IMR-90 (cell line): Measurements from ENCODE around the gene RPL41. TPM values are rescaled to one million over a fixed set of nuclear protein-coding genes. Genes with fewer than 3 reads are reported as not detected.

Experiments used
- ATAC-seq: fragments of 200-7000 bp; cut with Tn5 transposase; 2 replicates; pipeline ENCODE4 v1.9.1; 2020; ENCODE audit warnings: low read depth, mild to moderate bottlenecking, moderate library complexity
- BruUV-seq: library from RNA; stranded (reverse); fragments of 400-500 nt; replicated peaks from 2 replicates; lab custom pipeline; 2021; lab: Mats Ljungman, UMichigan
- CTCF ChIA-PET: fragments of 300-600 bp; formaldehyde crosslinking; extraction: SDS; loops from one replicate; lab custom pipeline; 2021; ENCODE audit warnings: antibody characterized with exemption; lab: Yijun Ruan, JAX
- POLR2A ChIA-PET: fragments of 300-600 bp; sonication (Branson Sonifier 250); formaldehyde crosslinking; loops from one replicate; lab custom pipeline; 2022; ENCODE audit warnings: antibody characterized with exemption; ENCODE audit not compliant: unreplicated experiment; lab: Charles Lee
- DNase-seq: peaks from one replicate; pipeline ENCODE4 v3.0.0; 2013
- H2AFZ ChIP-seq: replicated peaks from 2 replicates; pipeline ENCODE3; 2013; ENCODE audit warnings: low read length, mild to moderate bottlenecking; ENCODE audit not compliant: poor library complexity
- H2AK5ac ChIP-seq: 2 replicates; pipeline ENCODE4 v1.6.1; 2013; ENCODE audit warnings: low read depth, low read length, inconsistent platforms
- H2AK9ac ChIP-seq: replicated peaks from 2 replicates; pipeline ENCODE3; 2013; ENCODE audit warnings: mild to moderate bottlenecking, low read depth, low read length, moderate library complexity; ENCODE audit not compliant: poor library complexity
- H2BK120ac ChIP-seq: 2 replicates; pipeline ENCODE4 v1.6.1; 2013; ENCODE audit warnings: low read depth, low read length, inconsistent platforms
- H2BK15ac ChIP-seq: 3 replicates; pipeline ENCODE4 v1.6.1; 2013; ENCODE audit warnings: low read depth, low read length, inconsistent platforms
- H2BK20ac ChIP-seq: 2 replicates; pipeline ENCODE4 v1.6.1; 2013; ENCODE audit warnings: low read depth, mild to moderate bottlenecking, inconsistent platforms, low read length, moderate library complexity
- H2BK5ac ChIP-seq: 2 replicates; pipeline ENCODE4 v1.6.1; 2013; ENCODE audit warnings: mild to moderate bottlenecking, low read depth, low read length, inconsistent platforms; ENCODE audit not compliant: poor library complexity, severe bottlenecking
- H3K14ac ChIP-seq: replicated peaks from 2 replicates; pipeline ENCODE4 v1.6.1; 2013; ENCODE audit warnings: low read depth, low read length, inconsistent platforms
- H3K18ac ChIP-seq: 2 replicates; pipeline ENCODE4 v1.6.1; 2013; ENCODE audit warnings: low read depth, low read length, control low read depth
- H3K23ac ChIP-seq: 2 replicates; pipeline ENCODE4 v1.6.1; 2013; ENCODE audit warnings: low read depth, low read length, inconsistent platforms
- H3K27ac ChIP-seq: 2 replicates; pipeline ENCODE4 v1.5.1; 2013; ENCODE audit warnings: mild to moderate bottlenecking, control low read depth, low read length; ENCODE audit not compliant: insufficient read depth
- H3K27me3 ChIP-seq: 2 replicates; pipeline ENCODE4 v1.6.1; 2013; ENCODE audit warnings: low read length; ENCODE audit not compliant: control insufficient read depth, insufficient read depth
- H3K36me3 ChIP-seq: 2 replicates; pipeline ENCODE4 v1.6.1; 2013; ENCODE audit warnings: low read length, mixed read lengths; ENCODE audit not compliant: control insufficient read depth, insufficient read depth
- H3K4ac ChIP-seq: 2 replicates; pipeline ENCODE4 v1.6.1; 2013; ENCODE audit warnings: low read depth, low read length, inconsistent platforms
- H3K4me1 ChIP-seq: 2 replicates; pipeline ENCODE4 v1.6.1; 2013; ENCODE audit warnings: low read length, mixed read lengths; ENCODE audit not compliant: control insufficient read depth, insufficient read depth
- H3K4me2 ChIP-seq: 2 replicates; pipeline ENCODE4 v1.6.1; 2013; ENCODE audit warnings: low read depth, mild to moderate bottlenecking, control low read depth, low read length, moderate library complexity
- H3K4me3 ChIP-seq: 2 replicates; pipeline ENCODE4 v1.5.1; 2013; ENCODE audit warnings: low read depth, mild to moderate bottlenecking, control low read depth, low read length, moderate library complexity; ENCODE audit not compliant: insufficient read depth
- H3K56ac ChIP-seq: 2 replicates; pipeline ENCODE4 v1.6.1; 2013; ENCODE audit warnings: low read length, inconsistent platforms; ENCODE audit not compliant: insufficient read depth; ENCODE audit errors: extremely low read depth
- H3K79me1 ChIP-seq, 2 experiments: 2 replicates each; pipeline ENCODE4 v1.6.1; 2013; ENCODE audit warnings: low read length in 2 of 2, inconsistent platforms in 1 of 2, low read depth in 1 of 2
- H3K9ac ChIP-seq: 2 replicates; pipeline ENCODE4 v1.6.1; 2013; ENCODE audit warnings: low read depth, low read length, control low read depth
- H3K9me1 ChIP-seq: 2 replicates; pipeline ENCODE4 v1.6.1; 2013; ENCODE audit warnings: low read length, inconsistent platforms; ENCODE audit not compliant: insufficient read depth
- H3K9me3 ChIP-seq: 2 replicates; pipeline ENCODE4 v1.6.1; 2013; ENCODE audit warnings: low read length; ENCODE audit not compliant: control insufficient read depth, insufficient read depth
- H4K20me1 ChIP-seq: 2 replicates; pipeline ENCODE4 v1.6.1; 2013; ENCODE audit warnings: low read length, inconsistent platforms; ENCODE audit not compliant: insufficient read depth
- H4K5ac ChIP-seq: 2 replicates; pipeline ENCODE4 v1.6.1; 2013; ENCODE audit warnings: mild to moderate bottlenecking, low read depth, low read length, control low read depth
- H4K8ac ChIP-seq, 2 experiments: 2 replicates each; pipeline ENCODE4 v1.6.1; 2013; ENCODE audit warnings: low read depth in 2 of 2, low read length in 2 of 2, control low read depth in 1 of 2, inconsistent platforms in 1 of 2
- H4K91ac ChIP-seq: 2 replicates; pipeline ENCODE4 v1.6.1; 2013; ENCODE audit warnings: low read depth, low read length, inconsistent platforms; ENCODE audit not compliant: insufficient read depth
- BHLHE40 ChIP-seq: fragments of 150-350 bp; IDR thresholded peaks from 2 replicates; pipeline ENCODE4 v1.6.1; 2016; ENCODE audit warnings: mild to moderate bottlenecking, low read depth, low read length
- CEBPB ChIP-seq: IDR thresholded peaks from 2 replicates; pipeline ENCODE4 v1.6.1; 2012; ENCODE audit warnings: low read depth, low read length, improper control_type of control experiment
- CHD1 ChIP-seq: IDR thresholded peaks from 2 replicates; pipeline ENCODE4 v1.6.1; 2012; ENCODE audit warnings: low read depth, low read length, improper control_type of control experiment
- CTCF ChIP-seq: conservative IDR thresholded peaks from 2 replicates; pipeline ENCODE4 v1.5.1; 2012; ENCODE audit warnings: mild to moderate bottlenecking, low read depth, low read length, improper control_type of control experiment
- FOS ChIP-seq: fragments of 150-350 bp; IDR thresholded peaks from 2 replicates; pipeline ENCODE4 v1.6.1; 2016; ENCODE audit warnings: low read depth, low read length
- MAFK ChIP-seq: IDR thresholded peaks from 2 replicates; pipeline ENCODE4 v1.6.1; 2012; ENCODE audit warnings: low read depth, low read length, improper control_type of control experiment
- MAZ ChIP-seq: IDR thresholded peaks from 2 replicates; pipeline ENCODE4 v1.6.1; 2012; ENCODE audit warnings: low read depth, mild to moderate bottlenecking, low read length, improper control_type of control experiment, moderate library complexity, borderline replicate concordance
- MXI1 ChIP-seq: IDR thresholded peaks from 2 replicates; pipeline ENCODE4 v1.6.1; 2012; ENCODE audit warnings: low read depth, mild to moderate bottlenecking, low read length, moderate library complexity, borderline replicate concordance
- NFE2L2 ChIP-seq: fragments of 150-350 bp; IDR thresholded peaks from 2 replicates; pipeline ENCODE4 v1.6.1; 2016; ENCODE audit warnings: low read depth, mild to moderate bottlenecking, low read length
- POLR2A ChIP-seq: IDR thresholded peaks from 2 replicates; pipeline ENCODE4 v1.6.1; 2012; ENCODE audit warnings: mild to moderate bottlenecking, low read depth, low read length
- RAD21 ChIP-seq: IDR thresholded peaks from 2 replicates; pipeline ENCODE4 v1.6.1; 2012; ENCODE audit warnings: low read length, improper control_type of control experiment
- RFX5 ChIP-seq: IDR thresholded peaks from 2 replicates; pipeline ENCODE4 v1.8.0; 2012; ENCODE audit warnings: low read depth, mild to moderate bottlenecking, low read length, moderate library complexity
- SMC3 ChIP-seq: fragments of 150-350 bp; IDR thresholded peaks from 2 replicates; pipeline ENCODE4 v1.6.1; 2016; ENCODE audit warnings: low read depth, mild to moderate bottlenecking, antibody characterized with exemption, low read length, moderate library complexity
- WGBS, 2 experiments: methylation state at CpG; one replicate each; pipeline versions ENCODE4 v1.1.5 to v1.1.7; 2013; ENCODE audit warnings: missing lambda C conversion rate in 2 of 2; ENCODE audit not compliant: insufficient read length in 1 of 2; ENCODE audit errors: extremely low coverage in 2 of 2; 5-methylcytosine and 5-hydroxymethylcytosine counted together
- dilution Hi-C: fragments of 300-500 bp; cut with HindIII; formaldehyde crosslinking; loops from one replicate; pipeline ENCODE4 v1.14.3; 2018; ENCODE audit warnings: low sequenced_read_pairs; ENCODE audit not compliant: unreplicated experiment
- in situ Hi-C: fragments of 300-500 bp; cut with MboI; formaldehyde crosslinking; loops from 3 replicates; pipeline ENCODE4 v1.14.3; 2019; ENCODE audit warnings: low sequenced_read_pairs, inconsistent platforms, mixed read lengths
- intact Hi-C: fragments of 100-400 bp; cut with micrococcal nuclease; formaldehyde crosslinking; loops from 2 replicates; pipeline ENCODE4 v1.10.0; 2022
- polyA plus RNA-seq, 3 experiments: library from polyadenylated mRNA; depleted of rRNA; stranded (reverse); fragments of >200 nt; gene quantifications; 2 replicates each; pipeline ENCODE4 v1.2.3, GENCODE V29; 2012; ENCODE audit warnings: low replicate concordance in 1 of 3
- total RNA-seq: library from RNA; depleted of rRNA; stranded (reverse); fragments of >200 nt; gene quantifications from 2 replicates; pipeline ENCODE4 v1.2.3, GENCODE V29; 2012

RPL41 gene
- total and polyA plus RNA-seq, 2 of the 4 experiments (the other 2 are of a cell fraction): 1,119 to 9,394 TPM

- dilution Hi-C loops (no loop called here), intact Hi-C loops (no loop called here), in situ Hi-C loops (no loop called here)
- WGBS, 2 experiments: 86% methylated on average over 2 of the region's 10 CpGs; no CpG with 5 or more reads in 1 of the 2 experiments
- Histone ChIP-seq H3K9me3 (no peaks in the 10 kb centered on the region), H3K9ac (no peak overlapping the region), H2AFZ (no peak overlapping the region), H3K27ac (peak overlapping the region; percentile 92), H3K9me1 (no peaks in the 10 kb centered on the region), H2BK15ac (no peak overlapping the region), H3K23ac (peak overlapping the region; percentile 19; the same call in 1 of the 2 replicates), H3K14ac (peak overlapping the region; percentile 62), H2BK120ac (peak overlapping the region; percentile 9; the same call in 1 of the 2 replicates), H3K79me1 (peaks cover 9 to 38% of the 10 kb centered on the region in 2 experiments; a peak in 3 of 4 replicates), H2AK5ac (peak overlapping the region; percentile 71; the same call in 1 of the 2 replicates), H3K18ac (no peak overlapping the region), H3K4me1 (peaks cover 7% of the 10 kb centered on the region), H3K4ac (peak overlapping the region; percentile 78), H4K5ac (peak overlapping the region; percentile 63), H3K4me2 (peak overlapping the region; percentile 71; the same call in 1 of the 2 replicates), H4K8ac (peak overlapping the region; percentile 86 to 90), H2BK20ac (no peak overlapping the region), H3K27me3 (no peaks in the 10 kb centered on the region), H4K20me1 (peaks cover 7% of the 10 kb centered on the region), H2AK9ac (peak overlapping the region; percentile 74), H3K36me3 (peaks cover 24% of the 10 kb centered on the region), H2BK5ac (peak overlapping the region; percentile 87), H3K4me3 (peak overlapping the region; percentile 85; the same call in 1 of the 2 replicates), H4K91ac (peak overlapping the region; percentile 67; the same call in 1 of the 2 replicates), H3K56ac (no peak overlapping the region)
- DNase-seq: peak; percentile 19
- POLR2A ChIA-PET: no interaction called here
- no TSS peak for BruUV-seq
- ATAC-seq: no peak
- CTCF ChIA-PET: interaction anchor here (1.6 kb wide), 1 partner anchor 36 kb away, joined by 4 read pairs; no protein-coding TSS in a partner anchor
- TF ChIP-seq MAFK (no peak), CTCF (no peak), CHD1 (no peak), MXI1 (no peak), MAZ (no peak), POLR2A (no peak), RAD21 (no peak), RFX5 (no peak), FOS (no peak), CEBPB (no peak), BHLHE40 (no peak), NFE2L2 (no peak), SMC3 (no peak)
Observed at GRCh38 chr12:56115329-56115728, 1.1 kb upstream of the RPL41 start.
